Psoas muscle (tissue), 8 donors: ENCODE data around the gene RPN1. TPM values are rescaled to one million over a fixed set of nuclear protein-coding genes. Genes with fewer than 3 reads are reported as not detected.
A peak's percentile ranks its signal among the peaks of the same experiment; 100 is the strongest.

Experiments
- ATAC-seq, 4 donors: fragments of 200-7000 bp; cut with Tn5 transposase; one replicate each; pipeline ENCODE4 v1.9.1; 2020; ENCODE audit warnings: moderate library complexity in 3 of 4, mild to moderate bottlenecking in 2 of 4
- DNase-seq, 2 donors: peaks; one replicate each; pipeline ENCODE4 v3.0.0-alpha.2; 2020
- H3K27ac ChIP-seq: fragments of 200-600 bp; one replicate; pipeline ENCODE4 v1.8.0; 2022
- H3K27me3 ChIP-seq, 3 donors: fragments of 200-600 bp in 1 of 3; one replicate each; pipeline versions ENCODE4 v1.6.1 to v1.8.0; 2013 to 2022; ENCODE audit warnings: low read length in 2 of 3, mild to moderate bottlenecking in 2 of 3, moderate library complexity in 1 of 3; ENCODE audit not compliant: insufficient read depth in 3 of 3
- H3K36me3 ChIP-seq, 2 donors: fragments of 200-600 bp in 1 of 2; one replicate each; pipeline versions ENCODE4 v1.6.1 to v1.8.0; 2013 to 2022; ENCODE audit warnings: low read depth in 1 of 2, mild to moderate bottlenecking in 1 of 2, moderate library complexity in 1 of 2; ENCODE audit not compliant: insufficient read depth in 1 of 2
- H3K4me1 ChIP-seq: fragments of 200-600 bp; one replicate; pipeline ENCODE4 v1.8.0; 2022
- H3K4me3 ChIP-seq: fragments of 200-600 bp; one replicate; pipeline ENCODE4 v1.8.0; 2022; ENCODE audit warnings: mild to moderate bottlenecking
- H3K9me3 ChIP-seq: fragments of 200-600 bp; one replicate; pipeline ENCODE4 v1.8.0; 2022
- WGBS, 3 donors: extraction: QIAGEN DNeasy Blood & Tissue Kit; methylation state at CpG; one replicate each; pipeline versions ENCODE4 v1.1.6 to v1.1.7; 2013; 5-methylcytosine and 5-hydroxymethylcytosine counted together
- intact Hi-C, 2 donors: fragments of 100-400 bp; cut with DNase I; formaldehyde crosslinking; loops; one replicate each; pipeline versions ENCODE4 v1.11.0 to v1.14.2; 2022
- long read RNA-seq, 2 donors: library from polyadenylated mRNA; unstranded; transcript quantifications; one replicate each; pipeline ENCODE4 v2.0.0, GENCODE V29; 2021
- polyA plus RNA-seq, 3 donors: library from polyadenylated mRNA; stranded (reverse); fragments of 200-250 nt; gene quantifications; one replicate each; pipeline ENCODE4 v1.2.3, GENCODE V29; 2013
- total RNA-seq, 4 donors: library from RNA; stranded (reverse); fragmentation: NEBNext Ultra II Directional in 2 of 4; extraction: Animal tissue kit (Norgen Biotek cat#: 25700) in 2 of 4; gene quantifications; one replicate each; pipeline versions ENCODE4 v1.2.1 to v1.2.4, GENCODE V29; 2021 to 2023
- TF ChIP-seq, protein P1 (sequence below): fragments of 200-600 bp; IDR thresholded peaks from one replicate; pipeline ENCODE4 v1.8.0; 2022; ENCODE audit warnings: antibody characterized with exemption
- donor health status: healthy with polysubstance abuse.
- donor health status: DM: no; HTN: no; CAD: no; lungs with moderate emphysema.
- donor health status: Bipolar disorder and iron deficiency.
- donor health status: healthy.
- donor health status: DM: yes; HTN: yes; CAD: no.
- donor health status: DM: no; HTN: no; CAD: no.
- donor health status: DM: no; HTN: no; CAD: no.
- donor health status: DM: yes; HTN: yes; CAD: no.

Gene RPN1
- total RNA-seq (100 to 1,000 TPM in 2 of 4 donors, 10 to 100 TPM in 2; 55.5 to 116 (median 91.7) TPM), polyA plus RNA-seq (100 to 1,000 TPM; 108 to 197 (median 135) TPM)
- long read RNA-seq, donor 1, transcript RPN1-201 (10 exons, 2,314 nt) = major isoform, 138 of 142 reads
- long read RNA-seq, donor 1, partial matches to known transcripts = 2 of 142 reads
- long read RNA-seq, donor 1, other reads (novel, unspliced or antisense) = 2 of 142 reads
- long read RNA-seq, donor 2, transcript RPN1-201 (10 exons, 2,314 nt) = major isoform, 333 of 347 reads
- long read RNA-seq, donor 2, partial matches to known transcripts = 6 of 347 reads
- long read RNA-seq, donor 2, other reads (novel, unspliced or antisense) = 8 of 347 reads

- no peaks in the 10 kb centered on the region for H3K9me3 ChIP-seq
- H3K4me1 ChIP-seq = peaks cover 28% of the 10 kb centered on the region
- H3K27me3 ChIP-seq = no peaks in the 10 kb centered on the region
- peak; percentile 99 for ATAC-seq
- no peaks in the 10 kb centered on the region for H3K36me3 ChIP-seq
- H3K4me3 ChIP-seq = peak within 1 kb of the TSS; percentile 100
- TF ChIP-seq, protein P1, sequence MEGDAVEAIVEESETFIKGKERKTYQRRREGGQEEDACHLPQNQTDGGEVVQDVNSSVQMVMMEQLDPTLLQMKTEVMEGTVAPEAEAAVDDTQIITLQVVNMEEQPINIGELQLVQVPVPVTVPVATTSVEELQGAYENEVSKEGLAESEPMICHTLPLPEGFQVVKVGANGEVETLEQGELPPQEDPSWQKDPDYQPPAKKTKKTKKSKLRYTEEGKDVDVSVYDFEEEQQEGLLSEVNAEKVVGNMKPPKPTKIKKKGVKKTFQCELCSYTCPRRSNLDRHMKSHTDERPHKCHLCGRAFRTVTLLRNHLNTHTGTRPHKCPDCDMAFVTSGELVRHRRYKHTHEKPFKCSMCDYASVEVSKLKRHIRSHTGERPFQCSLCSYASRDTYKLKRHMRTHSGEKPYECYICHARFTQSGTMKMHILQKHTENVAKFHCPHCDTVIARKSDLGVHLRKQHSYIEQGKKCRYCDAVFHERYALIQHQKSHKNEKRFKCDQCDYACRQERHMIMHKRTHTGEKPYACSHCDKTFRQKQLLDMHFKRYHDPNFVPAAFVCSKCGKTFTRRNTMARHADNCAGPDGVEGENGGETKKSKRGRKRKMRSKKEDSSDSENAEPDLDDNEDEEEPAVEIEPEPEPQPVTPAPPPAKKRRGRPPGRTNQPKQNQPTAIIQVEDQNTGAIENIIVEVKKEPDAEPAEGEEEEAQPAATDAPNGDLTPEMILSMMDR = no peak
- WGBS, 3 donors = 0 to 1% (median 0%) methylated on average over 63 to 96 of the region's 96 CpGs
- DNase-seq = peak; percentile 98 to 99
- peak within 1 kb of the TSS; percentile 100 for H3K27ac ChIP-seq
- intact Hi-C loops = no loop called here
These were observed at the start of gene RPN1 for GRCh38 chr3:128650096-128651050. Gene RPN1 (minus strand): TSS chr3:128650818. CDS start chr3:128650800, 18 bp downstream.

DNA sequence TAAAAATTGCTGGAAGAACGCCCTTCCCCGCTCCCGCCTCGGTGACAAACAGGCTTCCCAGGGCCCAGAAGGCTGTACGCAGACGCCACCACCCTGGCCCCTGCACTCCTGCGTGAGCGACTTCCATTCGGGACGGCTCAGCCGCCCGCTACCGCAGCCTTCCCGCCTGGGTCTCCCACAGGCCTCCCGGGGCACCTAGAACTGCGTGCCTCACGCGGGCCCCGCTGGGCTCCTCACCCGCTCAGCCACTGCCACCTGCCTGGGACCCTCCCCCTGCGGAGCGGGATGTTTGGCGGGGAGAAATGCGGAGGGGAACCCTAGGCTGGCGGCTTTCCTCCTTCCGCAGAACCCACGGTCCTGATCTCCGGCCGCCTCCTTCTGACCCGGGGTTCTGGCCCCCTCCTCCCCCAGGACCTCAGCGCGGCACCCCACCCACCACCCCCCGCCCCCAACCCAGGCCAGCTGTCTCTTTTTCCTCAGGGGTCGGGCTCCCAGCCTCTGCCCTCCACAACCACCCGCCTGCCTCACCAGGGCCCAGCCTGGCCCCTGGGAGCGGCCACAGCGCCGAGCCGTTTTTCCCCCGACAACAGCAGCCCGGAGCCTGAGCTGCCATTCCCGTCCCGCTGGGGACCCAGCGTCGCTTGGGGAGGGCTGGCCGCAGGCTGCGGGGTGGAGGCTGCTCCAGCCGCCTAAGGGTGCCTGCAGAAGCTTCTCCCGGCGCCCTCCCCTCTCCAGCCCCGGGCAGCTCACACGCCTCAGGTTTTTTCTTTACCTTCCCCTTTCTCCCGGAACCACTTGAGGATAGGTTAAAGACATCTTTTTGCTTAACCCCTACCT lies 47.8 kb upstream of the RPN1 start:
- TF ChIP-seq, protein P1 = no peak
- Histone ChIP-seq H3K9me3 (no peaks in the 10 kb centered on the region), H3K36me3 (no peaks in the 10 kb centered on the region), H3K27me3 (no peaks in the 10 kb centered on the region), H3K4me3 (peak overlapping the region; percentile 76), H3K4me1 (no peaks in the 10 kb centered on the region), H3K27ac (peak overlapping the region; percentile 82)
- peak; percentile 48 to 71 for DNase-seq
- intact Hi-C loops = no loop called here
- WGBS, 3 donors = 1 to 3% (median 2%) methylated on average over 44 to 53 of the region's 53 CpGs
- peak; percentile 78 to 88 (median 80) for ATAC-seq

DNA sequence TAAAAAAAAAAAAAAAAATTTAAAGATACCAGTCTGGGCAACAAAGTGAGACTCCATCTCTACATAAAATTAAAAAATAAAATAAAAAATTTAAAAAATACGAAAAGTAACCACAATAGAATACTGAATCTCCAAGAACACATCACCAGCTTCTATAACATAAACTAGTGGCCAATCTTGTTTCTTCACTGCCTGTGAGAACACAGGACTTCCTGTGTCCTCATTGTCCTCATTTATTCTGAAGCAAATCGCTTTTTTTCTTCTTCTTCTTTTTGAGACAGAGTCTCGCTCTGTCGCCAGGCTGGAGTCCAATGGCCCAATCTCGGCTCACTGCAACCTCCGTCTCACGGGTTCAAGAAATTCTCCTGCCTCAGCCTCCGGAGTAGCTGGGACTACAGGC lies 46.7 kb upstream of the RPN1 start:
- Histone ChIP-seq H3K4me3 (no peak overlapping the region), H3K27me3 (no peaks in the 10 kb centered on the region), H3K4me1 (no peaks in the 10 kb centered on the region), H3K27ac (no peak overlapping the region), H3K36me3 (no peaks in the 10 kb centered on the region), H3K9me3 (no peaks in the 10 kb centered on the region)
- intact Hi-C loops = no loop called here
- no peak for ATAC-seq
- TF ChIP-seq, protein P1 = no peak
- DNase-seq = no peak
- WGBS, 3 donors = 92 to 97% (median 97%) methylated on average over 8 of the region's 8 CpGs

DNA sequence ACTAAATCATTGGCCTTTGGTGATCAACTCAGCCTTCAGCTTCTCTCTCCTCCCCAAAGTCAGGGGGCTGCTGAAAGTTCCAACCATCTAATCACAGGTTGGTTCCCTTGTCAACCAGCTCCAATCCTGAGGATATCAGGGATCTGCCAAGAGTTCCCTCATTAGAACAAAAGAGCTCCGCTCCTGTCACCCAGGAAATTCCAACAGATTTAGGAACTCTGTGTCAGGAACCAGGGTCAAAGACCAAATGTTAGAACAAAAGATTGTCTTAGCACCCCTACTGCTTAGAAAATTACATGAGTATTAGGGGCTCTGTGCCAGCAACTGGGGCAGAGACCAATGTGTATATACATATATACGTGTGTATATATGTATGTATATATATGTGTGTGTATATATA lies 43.1 kb upstream of the RPN1 start:
- intact Hi-C loops = no loop called here
- no peaks in the 10 kb centered on the region for H3K27me3 ChIP-seq
- TF ChIP-seq, protein P1 = no peak
- no peak overlapping the region for H3K4me3 ChIP-seq
- H3K36me3 ChIP-seq = no peaks in the 10 kb centered on the region
- H3K9me3 ChIP-seq = no peaks in the 10 kb centered on the region
- no peak overlapping the region for H3K27ac ChIP-seq
- 0 to 65% (median 57%) methylated on average over 2 of the region's 2 CpGs for WGBS, 3 donors
- H3K4me1 ChIP-seq = no peaks in the 10 kb centered on the region
- DNase-seq (no peak), ATAC-seq (no peak)
